ENCODE data around the gene NUDCD3. TPM values are rescaled to one million over a fixed set of nuclear protein-coding genes. Genes with fewer than 3 reads are reported as not detected.

The NUDCD3 gene
- polyA plus RNA-seq, 1 donor (not counting 4 experiments of a cell fraction or from before 2014, with no cell fraction given), result 58.7 TPM

GRCh38 chr7:44477938-44478337 lies 12.5 kb downstream of the NUDCD3 start:
- peaks cover 20% of the 10 kb centered on the region for H3K4me1 ChIP-seq (ENCODE audit: control insufficient read depth, extremely low read depth, insufficient read depth, low read length)
- no peak overlapping the region for H2AFZ ChIP-seq (ENCODE audit: control insufficient read depth, low read length)
- DNase-seq (ENCODE audit: low read depth, low spot score) (no peak), FAIRE-seq (no peak)
- TF ChIP-seq CTCF (optimal IDR thresholded peaks at IDR 0.05 in 1 of 3, IDR thresholded peaks at IDR 0.05 in 1 of 3, conservative IDR thresholded peaks at IDR 0.05 in 1 of 3; ENCODE audit: extremely low read depth in 1 of 3, insufficient read depth in 2 of 3, low read length in 3 of 3) (no peak), EZH2 (IDR thresholded peaks at IDR 0.05; ENCODE audit: low read length) (no peak)
- no peak overlapping the region for H3K27ac ChIP-seq (ENCODE audit: control insufficient read depth, insufficient read depth, low read length)
- H4K20me1 ChIP-seq (ENCODE audit: control insufficient read depth, extremely low read depth, insufficient read depth, low read length), result peaks cover 2% of the 10 kb centered on the region
- no peak overlapping the region for H3K9ac ChIP-seq (ENCODE audit: control insufficient read depth, extremely low read depth, insufficient read depth, low read length)
- H3K36me3 ChIP-seq (ENCODE audit: control insufficient read depth in 2 of 2, extremely low read depth in 1 of 2, insufficient read depth in 2 of 2, low read length in 2 of 2), result peaks cover 9 to 17% of the 10 kb centered on the region in 2 experiments
- H3K4me2 ChIP-seq (ENCODE audit: control insufficient read depth, extremely low read depth, insufficient read depth, low read depth, low read length), result no peak overlapping the region
- no peaks in the 10 kb centered on the region for H3K9me1 ChIP-seq (ENCODE audit: control insufficient read depth, extremely low read depth, insufficient read depth, low read length)
- H3K4me3 ChIP-seq (ENCODE audit: control insufficient read depth in 2 of 3, extremely low read depth in 1 of 3, insufficient read depth in 2 of 3, low read depth in 1 of 3, low read length in 3 of 3), result no peak overlapping the region
- H3K9me3 ChIP-seq (ENCODE audit: control insufficient read depth, low read depth, low read length), result no peaks in the 10 kb centered on the region
- dilution Hi-C loops (cut with MboI; ENCODE audit: extremely low pct_ligation_motif_present, low sequenced_read_pairs), result no loop called here
- peaks cover 41% of the 10 kb centered on the region for H3K79me2 ChIP-seq (ENCODE audit: control insufficient read depth, insufficient read depth, low read length)
- no peaks in the 10 kb centered on the region for H3K27me3 ChIP-seq (ENCODE audit: control insufficient read depth, extremely low read depth, insufficient read depth, low read length)

- H4K20me1 ChIP-seq (ENCODE audit: control insufficient read depth, extremely low read depth, insufficient read depth, low read length), result peaks cover 6% of the 10 kb centered on the region
- no peaks in the 10 kb centered on the region for H3K9me3 ChIP-seq (ENCODE audit: control insufficient read depth, low read depth, low read length)
- peaks cover 9 to 15% of the 10 kb centered on the region in 2 experiments for H3K36me3 ChIP-seq (ENCODE audit: control insufficient read depth in 2 of 2, extremely low read depth in 1 of 2, insufficient read depth in 2 of 2, low read length in 2 of 2)
- no peak overlapping the region for H3K27ac ChIP-seq (ENCODE audit: control insufficient read depth, insufficient read depth, low read length)
- no peaks in the 10 kb centered on the region for H3K27me3 ChIP-seq (ENCODE audit: control insufficient read depth, extremely low read depth, insufficient read depth, low read length)
- peaks cover 44% of the 10 kb centered on the region for H3K79me2 ChIP-seq (ENCODE audit: control insufficient read depth, insufficient read depth, low read length)
- H2AFZ ChIP-seq (ENCODE audit: control insufficient read depth, low read length), result no peak overlapping the region
- FAIRE-seq, result peak; percentile 96
- dilution Hi-C loops (cut with MboI; ENCODE audit: extremely low pct_ligation_motif_present, low sequenced_read_pairs), result no loop called here
- peaks cover 24% of the 10 kb centered on the region for H3K4me1 ChIP-seq (ENCODE audit: control insufficient read depth, extremely low read depth, insufficient read depth, low read length)
- TF ChIP-seq EZH2 (IDR thresholded peaks at IDR 0.05; ENCODE audit: low read length) (no peak), CTCF (optimal IDR thresholded peaks at IDR 0.05 in 1 of 3, IDR thresholded peaks at IDR 0.05 in 1 of 3, conservative IDR thresholded peaks at IDR 0.05 in 1 of 3; ENCODE audit: extremely low read depth in 1 of 3, insufficient read depth in 2 of 3, low read length in 3 of 3) (peak; percentile 95 to 100 (median 98))
- H3K9ac ChIP-seq (ENCODE audit: control insufficient read depth, extremely low read depth, insufficient read depth, low read length), result no peak overlapping the region
- H3K4me3 ChIP-seq (ENCODE audit: control insufficient read depth in 2 of 3, extremely low read depth in 1 of 3, insufficient read depth in 2 of 3, low read depth in 1 of 3, low read length in 3 of 3), result no peak overlapping the region
- H3K9me1 ChIP-seq (ENCODE audit: control insufficient read depth, extremely low read depth, insufficient read depth, low read length), result no peaks in the 10 kb centered on the region
- peak; percentile 40 for DNase-seq (ENCODE audit: low read depth, low spot score)
- H3K4me2 ChIP-seq (ENCODE audit: control insufficient read depth, extremely low read depth, insufficient read depth, low read depth, low read length), result no peak overlapping the region
These were observed 13.2 kb downstream of the NUDCD3 start for GRCh38 chr7:44477063-44477830.
